Measurements from ENCODE around the gene C3orf33. TPM values are rescaled to one million over a fixed set of nuclear protein-coding genes. Genes with fewer than 3 reads are reported as not detected.
"Not testable (repeated sequence)": the region's sequence is repeated elsewhere in the genome, so short reads cannot be mapped to it uniquely, and the experiment has no call there.

Gene C3orf33
- total RNA-seq, 2 experiments from 2014 or later, result 0.72 to 1.1 TPM

DNA sequence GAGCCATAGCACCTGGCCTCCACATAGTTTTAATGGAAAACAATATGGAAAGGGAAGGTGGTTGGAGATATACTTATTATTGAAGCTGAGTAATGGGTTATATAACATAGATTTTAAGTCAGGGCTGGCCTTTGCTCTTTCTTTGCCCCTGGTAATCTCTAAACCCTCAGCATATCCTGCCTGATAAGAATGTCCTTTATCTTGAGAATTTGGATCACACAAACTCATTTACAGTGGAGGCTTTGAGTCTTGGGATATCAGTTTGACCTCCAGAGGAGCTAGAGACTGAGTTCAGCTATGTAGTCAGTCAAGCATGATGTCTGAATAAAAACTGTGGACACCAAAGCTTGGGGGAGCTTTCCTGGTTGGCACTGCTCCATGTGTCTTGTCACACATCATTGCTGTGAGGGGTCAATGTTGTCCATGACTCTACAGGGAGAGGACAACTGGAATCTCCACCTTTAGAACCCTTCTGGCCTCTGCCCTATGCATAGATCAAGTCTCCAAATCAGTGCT is 9.0 kb upstream of the C3orf33 start:
- no peaks in the 10 kb centered on the region for H3K9me3 Mint-ChIP-seq
- peaks cover 4% of the 10 kb centered on the region for H3K27me3 Mint-ChIP-seq
- H3K36me3 Mint-ChIP-seq (ENCODE audit: low read depth), result peaks cover 2% of the 10 kb centered on the region
- no peak for DNase-seq
- no peak overlapping the region for H3K27ac Mint-ChIP-seq
- ChIA-PET POLR2A (no interaction called here), CTCF (interaction anchor here (0.6 to 0.7 kb wide), 2 partner anchors 9 to 125 kb away, joined by 3 to 4 read pairs; partner anchors contain the start of gene C3orf33)
- H3K4me3 Mint-ChIP-seq, result no peak overlapping the region
- no peaks in the 10 kb centered on the region for H3K4me1 Mint-ChIP-seq

- H3K4me1 Mint-ChIP-seq; H3K9me3 Mint-ChIP-seq; DNase-seq; POLR2A ChIA-PET; H3K36me3 Mint-ChIP-seq (ENCODE audit: low read depth); H3K4me3 Mint-ChIP-seq; H3K27ac Mint-ChIP-seq: not testable (repeated sequence)
- peaks cover 14% of the 10 kb centered on the region for H3K27me3 Mint-ChIP-seq
- CTCF ChIA-PET, result interaction anchor here (1.2 kb wide), 1 partner anchor 43 kb away, joined by 5 read pairs; no protein-coding TSS in a partner anchor
These were observed 7.1 kb upstream of the C3orf33 start for GRCh38 chr3:155813224-155813623.

DNA sequence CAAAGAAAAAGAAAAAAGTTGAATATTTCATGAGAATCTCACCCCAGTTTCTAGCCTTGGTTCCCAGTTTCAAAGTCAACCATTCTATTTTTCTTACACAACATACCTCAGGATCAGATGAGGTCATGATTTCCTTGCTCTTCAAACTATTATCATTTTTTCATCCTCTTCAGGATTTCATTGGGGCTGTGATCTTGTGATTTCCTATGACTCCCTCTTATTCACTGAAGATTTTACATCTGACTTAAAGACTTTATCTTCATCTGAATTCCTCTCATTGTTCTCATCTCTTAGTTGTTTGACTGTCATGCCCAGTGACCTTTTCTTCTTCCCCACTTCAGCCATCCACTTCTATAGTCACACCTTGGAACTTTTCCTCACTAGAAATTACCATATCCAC is 3.1 kb upstream of the C3orf33 start:
- H3K27ac Mint-ChIP-seq, result no peak overlapping the region
- no peaks in the 10 kb centered on the region for H3K36me3 Mint-ChIP-seq (ENCODE audit: low read depth)
- H3K9me3 Mint-ChIP-seq, result no peaks in the 10 kb centered on the region
- CTCF ChIA-PET, result no interaction called here
- H3K27me3 Mint-ChIP-seq, result peaks cover 15% of the 10 kb centered on the region
- peaks cover 12% of the 10 kb centered on the region for H3K4me1 Mint-ChIP-seq
- POLR2A ChIA-PET, result no interaction called here
- H3K4me3 Mint-ChIP-seq, result no peak overlapping the region
- no peak for DNase-seq

DNA sequence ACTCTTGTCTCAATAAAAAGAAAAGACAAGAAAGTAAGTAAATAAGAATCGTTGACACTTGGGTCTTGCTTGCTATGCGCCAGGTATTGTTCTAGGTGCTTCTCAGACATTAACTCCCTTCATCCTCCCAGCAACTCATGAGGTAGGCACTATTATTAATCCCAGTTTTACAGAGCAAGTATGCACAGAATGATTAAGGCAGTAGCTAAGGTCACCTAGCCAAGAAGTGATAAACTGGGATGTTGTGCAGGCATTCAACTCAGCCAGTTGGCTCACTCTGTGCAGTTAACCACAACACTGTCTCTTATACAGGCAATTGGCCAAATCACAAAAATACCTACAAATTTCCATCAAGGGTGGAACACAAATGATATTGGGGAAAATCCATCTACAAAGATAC is 1.7 kb upstream of the C3orf33 start:
- H3K4me1 Mint-ChIP-seq, result peaks cover 12% of the 10 kb centered on the region
- H3K4me3 Mint-ChIP-seq, result no peak overlapping the region
- no peak for DNase-seq
- peaks cover 15% of the 10 kb centered on the region for H3K27me3 Mint-ChIP-seq
- CTCF ChIA-PET, result no interaction called here
- POLR2A ChIA-PET, result no interaction called here
- H3K9me3 Mint-ChIP-seq, result no peaks in the 10 kb centered on the region
- no peak overlapping the region for H3K27ac Mint-ChIP-seq
- H3K36me3 Mint-ChIP-seq (ENCODE audit: low read depth), result no peaks in the 10 kb centered on the region

DNA sequence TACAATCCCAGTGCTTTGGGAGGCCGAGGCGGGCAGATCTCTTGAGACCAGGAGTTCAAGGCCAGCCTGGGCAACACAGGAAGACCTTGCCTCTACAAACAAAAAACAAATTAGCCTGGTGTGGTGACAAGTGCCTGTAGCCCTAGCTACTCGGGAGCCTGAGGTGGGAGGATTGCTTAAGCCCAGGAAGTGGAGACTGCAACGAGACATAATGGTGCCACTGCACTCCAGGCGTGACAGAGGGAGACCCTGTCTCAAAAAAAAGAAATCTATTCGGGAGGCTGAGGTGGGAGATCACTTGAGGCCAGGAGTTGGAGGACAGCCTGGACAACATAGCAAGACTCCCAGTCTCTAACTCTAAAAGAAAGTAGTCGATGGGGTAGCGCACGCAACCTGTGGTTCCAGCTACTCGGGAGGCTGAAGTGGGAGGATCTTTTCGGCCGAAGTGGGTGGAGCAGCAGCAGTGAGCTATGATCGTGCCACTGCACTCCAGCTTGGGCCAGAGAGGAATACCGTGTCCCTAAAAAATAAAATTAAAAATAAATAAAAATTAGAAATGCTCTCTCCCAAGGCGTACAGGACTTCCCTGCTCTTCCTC is 775 bp downstream of the C3orf33 start:
- CTCF ChIA-PET, result interaction anchor here (0.6 to 2.6 kb wide), 49 partner anchors 9 to 1480 kb away, joined by 3 to 19 read pairs (median 5); partner anchors contain the start of genes GMPS, SLC33A1 and SSR3
- peaks cover 12% of the 10 kb centered on the region for H3K4me1 Mint-ChIP-seq
- H3K27ac Mint-ChIP-seq, result peak overlapping the region; percentile 16
- no peak for DNase-seq
- H3K27me3 Mint-ChIP-seq, result peaks cover 11% of the 10 kb centered on the region
- POLR2A ChIA-PET, result interaction anchor here (0.6 to 0.7 kb wide), 2 partner anchors 48 to 66 kb away, joined by 4 read pairs; no protein-coding TSS in a partner anchor
- no peaks in the 10 kb centered on the region for H3K9me3 Mint-ChIP-seq
- peak overlapping the region; percentile 74 for H3K4me3 Mint-ChIP-seq
- peaks cover 1% of the 10 kb centered on the region for H3K36me3 Mint-ChIP-seq (ENCODE audit: low read depth)

GRCh38 chr3:155804323-155804722 is 1.8 kb downstream of the C3orf33 start:
- peaks cover 12% of the 10 kb centered on the region for H3K4me1 Mint-ChIP-seq
- peaks cover 7% of the 10 kb centered on the region for H3K27me3 Mint-ChIP-seq
- no peak for DNase-seq
- no peak overlapping the region for H3K4me3 Mint-ChIP-seq
- ChIA-PET POLR2A (no interaction called here), CTCF (interaction anchor here (2.6 kb wide), 1 partner anchor 13 kb away, joined by 19 read pairs; no protein-coding TSS in a partner anchor)
- no peaks in the 10 kb centered on the region for H3K9me3 Mint-ChIP-seq
- H3K36me3 Mint-ChIP-seq (ENCODE audit: low read depth), result peaks cover 3% of the 10 kb centered on the region
- H3K27ac Mint-ChIP-seq, result no peak overlapping the region

DNA sequence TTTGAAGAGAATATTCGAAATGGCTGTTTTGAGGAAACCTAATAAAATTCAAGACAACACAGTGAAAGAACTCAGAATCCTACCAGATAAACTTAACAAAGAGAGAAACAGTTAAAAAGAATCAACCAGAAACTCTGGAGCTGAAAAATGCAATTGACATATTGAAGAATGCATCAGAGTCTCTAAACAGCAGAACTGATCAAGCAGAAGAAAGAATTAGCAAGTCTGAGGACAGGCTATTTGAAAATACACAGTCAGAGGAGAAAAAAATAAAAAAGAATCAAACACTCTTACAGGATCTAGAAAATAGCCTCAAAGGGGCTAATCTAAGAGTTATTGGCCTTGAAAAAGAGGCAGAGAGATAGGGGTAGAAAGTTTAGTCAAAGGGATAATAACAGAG is 13.5 kb downstream of the C3orf33 start:
- H3K27ac Mint-ChIP-seq, result no peak overlapping the region
- no peak overlapping the region for H3K4me3 Mint-ChIP-seq
- peaks cover 6% of the 10 kb centered on the region for H3K36me3 Mint-ChIP-seq (ENCODE audit: low read depth)
- POLR2A ChIA-PET, result no interaction called here
- H3K27me3 Mint-ChIP-seq, result no peaks in the 10 kb centered on the region
- H3K4me1 Mint-ChIP-seq, result no peaks in the 10 kb centered on the region
- CTCF ChIA-PET, result interaction anchor here (3.9 kb wide), 1 partner anchor 13 kb away, joined by 19 read pairs; the partner anchor contains the start of gene C3orf33
- H3K9me3 Mint-ChIP-seq, result peaks cover 9% of the 10 kb centered on the region
- no peak for DNase-seq

- H3K36me3 Mint-ChIP-seq (ENCODE audit: low read depth), result peaks cover 2% of the 10 kb centered on the region
- no peak overlapping the region for H3K27ac Mint-ChIP-seq
- ChIA-PET POLR2A (no interaction called here), CTCF (interaction anchor here (3.9 kb wide), 1 partner anchor 14 kb away, joined by 19 read pairs; the partner anchor contains the start of gene C3orf33)
- peaks cover 7% of the 10 kb centered on the region for H3K9me3 Mint-ChIP-seq
- no peaks in the 10 kb centered on the region for H3K27me3 Mint-ChIP-seq
- DNase-seq, result no peak
- H3K4me3 Mint-ChIP-seq, result no peak overlapping the region
- H3K4me1 Mint-ChIP-seq, result peaks cover under 1% of the 10 kb centered on the region
These were observed 14.9 kb downstream of the C3orf33 start for GRCh38 chr3:155791190-155791589.

- Mint-ChIP-seq H3K4me3 (no peak overlapping the region), H3K4me1 (peaks cover 5% of the 10 kb centered on the region), H3K27me3 (no peaks in the 10 kb centered on the region), H3K9me3 (peaks cover 6% of the 10 kb centered on the region), H3K27ac (no peak overlapping the region), H3K36me3 (ENCODE audit: low read depth) (no peaks in the 10 kb centered on the region)
- DNase-seq, result no peak
- ChIA-PET POLR2A (no interaction called here), CTCF (interaction anchor here (3.9 kb wide), 1 partner anchor 15 kb away, joined by 19 read pairs; the partner anchor contains the start of gene C3orf33)
These were observed 15.7 kb downstream of the C3orf33 start for GRCh38 chr3:155790272-155790925.

DNA sequence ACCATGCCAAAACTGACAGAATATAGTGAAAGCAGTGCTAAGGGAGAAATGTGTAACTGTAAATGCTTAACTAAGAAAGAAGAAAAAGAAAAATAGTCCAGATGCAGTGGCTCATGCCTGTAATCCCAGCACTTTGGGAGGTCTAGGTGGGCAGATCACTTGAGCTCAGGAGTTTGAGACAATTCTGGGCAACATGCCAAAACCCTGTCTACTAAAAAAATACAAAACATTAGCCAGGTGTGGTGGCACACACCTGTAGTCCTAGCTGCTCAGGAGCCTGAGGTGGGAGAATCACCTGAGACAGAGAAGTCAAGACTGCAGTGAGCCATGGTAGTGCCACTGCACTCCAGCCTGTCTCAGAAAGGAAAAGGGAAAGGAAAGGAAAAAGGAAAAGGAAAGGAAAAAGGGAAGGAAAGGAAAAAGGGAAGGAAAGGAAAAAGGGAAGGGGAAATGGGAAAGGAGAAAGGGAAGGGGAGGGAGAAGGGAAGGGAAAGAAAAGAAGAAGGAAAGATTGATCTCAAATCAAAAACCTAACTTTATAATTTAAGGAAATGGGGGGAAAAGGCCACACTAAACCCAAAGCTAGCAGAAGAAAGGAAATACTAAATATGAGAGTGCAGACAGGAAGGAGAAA is 20.3 kb downstream of the C3orf33 start:
- H3K9me3 Mint-ChIP-seq, result peaks cover 6% of the 10 kb centered on the region
- no peak for DNase-seq
- ChIA-PET POLR2A (no interaction called here), CTCF (interaction anchor here (1.7 kb wide), 1 partner anchor 21 kb away, joined by 7 read pairs; the partner anchor contains the start of gene C3orf33)
- H3K27ac Mint-ChIP-seq, result no peak overlapping the region
- no peaks in the 10 kb centered on the region for H3K27me3 Mint-ChIP-seq
- H3K36me3 Mint-ChIP-seq (ENCODE audit: low read depth), result peaks cover 8% of the 10 kb centered on the region
- H3K4me1 Mint-ChIP-seq, result peaks cover 5% of the 10 kb centered on the region
- H3K4me3 Mint-ChIP-seq, result no peak overlapping the region

- Mint-ChIP-seq H3K4me1 (peaks cover 5% of the 10 kb centered on the region), H3K36me3 (ENCODE audit: low read depth) (peaks cover 8% of the 10 kb centered on the region), H3K27me3 (no peaks in the 10 kb centered on the region), H3K4me3 (no peak overlapping the region), H3K9me3 (peaks cover 6% of the 10 kb centered on the region), H3K27ac (no peak overlapping the region)
- ChIA-PET POLR2A (no interaction called here), CTCF (no interaction called here)
- no peak for DNase-seq
These were observed 23.6 kb downstream of the C3orf33 start for GRCh38 chr3:155782390-155782953.

DNA sequence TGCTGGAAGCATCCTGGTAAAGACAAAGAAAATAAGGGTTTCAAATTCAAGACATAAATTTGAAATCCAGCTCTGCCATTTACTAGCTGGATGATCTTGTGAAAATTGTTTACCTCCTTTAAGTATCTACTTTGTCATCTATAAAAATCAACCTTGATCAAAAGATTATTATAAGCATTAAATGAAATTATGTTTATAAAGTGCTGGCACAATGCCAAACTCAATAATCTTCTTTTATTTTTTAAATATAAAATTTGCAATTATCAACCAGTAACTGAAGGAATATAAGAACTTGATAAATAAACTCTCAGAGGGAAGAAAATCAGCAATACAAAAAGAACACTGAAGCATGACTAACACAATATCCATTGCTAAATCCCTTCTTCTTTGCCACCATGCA is 25.8 kb downstream of the C3orf33 start:
- H3K4me1 Mint-ChIP-seq, result no peaks in the 10 kb centered on the region
- H3K9me3 Mint-ChIP-seq, result peaks cover 6% of the 10 kb centered on the region
- no peaks in the 10 kb centered on the region for H3K27me3 Mint-ChIP-seq
- no peak for DNase-seq
- POLR2A ChIA-PET, result no interaction called here
- no peak overlapping the region for H3K27ac Mint-ChIP-seq
- CTCF ChIA-PET, result interaction anchor here (1.7 kb wide), 1 partner anchor 26 kb away, joined by 5 read pairs; the partner anchor contains the start of gene C3orf33
- H3K36me3 Mint-ChIP-seq (ENCODE audit: low read depth), result peaks cover 8% of the 10 kb centered on the region
- no peak overlapping the region for H3K4me3 Mint-ChIP-seq

- H3K4me1 Mint-ChIP-seq, result no peaks in the 10 kb centered on the region
- CTCF ChIA-PET, result no interaction called here
- DNase-seq, result no peak
- peaks cover 8% of the 10 kb centered on the region for H3K36me3 Mint-ChIP-seq (ENCODE audit: low read depth)
- H3K9me3 Mint-ChIP-seq, result peaks cover 6% of the 10 kb centered on the region
- H3K4me3 Mint-ChIP-seq, result no peak overlapping the region
- H3K27ac Mint-ChIP-seq, result no peak overlapping the region
- H3K27me3 Mint-ChIP-seq, result no peaks in the 10 kb centered on the region
- POLR2A ChIA-PET, result no interaction called here
These were observed 27.6 kb downstream of the C3orf33 start for GRCh38 chr3:155778462-155778861.

All from activated CD4-positive, alpha-beta T cell treated with anti-CD3 and anti-CD28 coated beads, Interleukin-2, amount 10 ng/mL, durations not matched to agents 7 days and 5 days (primary cell).